Globus pallidus (tissue), 1 donor: Measurements from ENCODE around the gene LRCH1.
"Not testable (repeated sequence)": the region's sequence is repeated elsewhere in the genome, so short reads cannot be mapped to it uniquely, and the experiment has no call there.

ENCODE experiments used
- DNase-seq: peaks from one replicate; pipeline ENCODE4 v3.0.0-alpha.2; 2015; ENCODE audit warnings: low spot score

The LRCH1 gene

GRCh38 chr13:46552889-46553520, at the start of gene LRCH1:
LRCH1 (plus strand) TSS chr13:46553170; CDS start chr13:46553397, 227 bp downstream.
- DNase-seq = peak; percentile 67

DNA sequence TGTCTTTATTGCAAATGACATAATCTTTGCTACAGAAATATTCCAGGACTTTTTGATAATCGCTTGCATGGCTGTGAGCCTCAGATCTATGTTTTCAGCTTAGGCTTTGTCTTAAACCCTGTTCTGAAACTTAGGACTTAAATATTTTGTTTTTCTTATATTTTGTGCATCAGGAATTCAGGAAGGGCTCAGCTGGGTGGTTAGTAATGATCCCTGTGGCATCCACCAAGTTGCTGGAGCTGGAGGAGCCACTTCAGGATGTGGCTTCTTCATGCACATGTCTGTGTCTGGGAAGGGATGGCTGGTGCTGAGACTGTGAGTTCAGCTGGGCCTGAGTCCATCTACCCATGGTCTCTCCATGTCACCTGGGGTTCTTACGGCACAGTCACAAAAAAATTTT, 48.9 kb upstream of the LRCH1 start:
- no peak for DNase-seq

- no peak for DNase-seq
Measured at GRCh38 chr13:46507981-46508380, 45.0 kb upstream of the LRCH1 start.

- no peak for DNase-seq
Measured at GRCh38 chr13:46509981-46510380, 43.0 kb upstream of the LRCH1 start.

DNA sequence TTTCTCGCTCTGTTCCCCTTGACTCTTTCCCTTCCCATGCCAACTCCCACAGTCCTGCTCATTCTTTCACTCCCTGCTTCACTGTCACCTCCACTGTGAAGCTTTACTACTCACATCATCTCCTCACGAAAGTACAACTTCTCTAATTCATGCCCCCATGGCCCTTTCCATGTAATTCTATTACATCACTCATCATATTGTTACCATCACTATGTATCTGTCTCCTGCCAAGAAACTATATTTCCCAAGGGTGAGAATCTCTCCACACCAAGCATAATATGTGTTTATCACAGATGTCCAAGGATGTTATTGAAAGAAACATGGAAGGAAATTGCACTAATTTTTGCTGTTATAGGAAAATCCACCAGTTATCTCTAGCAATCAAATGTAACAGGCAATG, 37.2 kb upstream of the LRCH1 start:
- no peak for DNase-seq

- no peak for DNase-seq
Measured at GRCh38 chr13:46516599-46517338, 36.2 kb upstream of the LRCH1 start.

DNA sequence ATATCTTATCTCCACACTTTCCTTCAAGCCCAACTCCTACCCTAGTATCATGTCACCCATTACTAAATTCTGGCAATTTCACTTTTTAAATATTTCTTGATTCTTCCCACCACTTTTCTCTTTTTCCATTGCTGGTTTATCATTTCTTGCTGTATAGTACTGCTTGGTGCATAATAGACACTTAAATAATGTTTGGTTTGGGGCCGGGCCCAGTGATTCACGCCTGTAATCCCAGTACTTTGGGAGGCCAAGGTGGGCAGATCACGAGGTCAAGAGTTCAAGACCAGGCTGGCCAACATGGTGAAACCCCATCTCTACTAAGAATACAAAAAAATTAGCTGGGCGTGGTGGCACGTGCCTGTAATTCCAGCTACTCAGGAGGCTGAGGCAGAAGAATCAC, 35.2 kb upstream of the LRCH1 start:
- DNase-seq = not testable (repeated sequence)

- DNase-seq = no peak
Measured at GRCh38 chr13:46519182-46519581, 33.8 kb upstream of the LRCH1 start.

DNA sequence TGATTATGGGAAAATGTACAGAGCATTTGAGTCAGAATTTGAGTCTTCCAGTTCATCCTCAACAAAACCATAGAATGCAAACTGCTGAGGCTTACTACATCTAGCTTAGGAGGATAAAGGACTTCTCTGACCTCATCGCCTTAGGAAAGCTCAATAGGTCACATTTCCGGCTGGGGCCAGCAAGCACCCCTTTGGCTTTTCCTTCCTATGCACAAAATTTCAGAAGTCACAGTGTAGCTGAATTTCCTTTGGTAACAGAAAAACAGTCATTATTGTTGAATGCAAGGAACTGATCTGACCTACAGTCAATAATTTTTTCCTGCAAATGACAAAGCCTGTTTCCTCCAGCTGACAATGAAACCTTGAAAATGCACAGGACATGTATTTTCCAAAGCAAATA, 32.8 kb upstream of the LRCH1 start:
- DNase-seq = no peak

GRCh38 chr13:46521486-46521885, 31.5 kb upstream of the LRCH1 start:
- no peak for DNase-seq

DNA sequence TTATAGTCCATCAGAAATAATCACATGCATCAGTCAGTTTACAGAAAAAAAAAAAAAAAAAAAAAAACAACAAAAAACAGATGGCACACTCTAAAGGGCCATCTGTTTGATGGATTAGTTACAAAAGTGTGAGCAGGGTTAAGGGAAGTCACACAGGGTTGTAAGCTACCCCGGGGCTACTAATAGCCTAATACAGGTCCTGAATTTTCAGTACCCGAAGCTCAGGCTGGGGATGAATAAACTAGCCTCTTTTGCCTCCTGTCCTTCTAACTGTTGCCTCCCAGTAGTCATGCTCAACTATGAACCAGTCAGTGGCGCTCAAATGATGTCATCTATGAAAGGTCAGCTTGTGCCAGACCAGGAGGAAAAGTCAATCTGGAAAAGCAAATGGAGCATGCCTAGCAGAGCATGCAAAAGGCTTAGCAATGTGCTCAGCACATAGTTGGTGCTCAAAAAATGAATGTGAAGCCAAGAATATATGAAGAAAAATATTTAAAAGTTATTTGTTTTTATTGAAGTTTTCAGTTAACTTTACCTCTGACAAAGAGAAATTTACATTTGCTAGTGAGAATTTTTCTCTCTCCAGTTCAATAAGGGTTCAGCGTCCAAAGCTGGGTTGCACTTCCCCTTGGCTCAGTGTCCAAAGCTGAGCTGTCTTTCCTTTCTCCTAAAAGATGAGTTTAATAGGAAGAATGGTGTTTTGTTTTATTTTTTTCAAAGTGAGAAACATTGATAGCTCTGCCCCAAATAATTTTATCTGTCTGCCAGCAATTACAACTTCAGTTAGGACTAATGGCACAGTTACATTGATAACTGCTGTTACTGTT, 30.8 kb upstream of the LRCH1 start:
- DNase-seq = no peak

GRCh38 chr13:46522748-46523030, 30.3 kb upstream of the LRCH1 start:
- no peak for DNase-seq

- DNase-seq = peak; percentile 65
Measured at GRCh38 chr13:46523972-46524752, 28.8 kb upstream of the LRCH1 start.

GRCh38 chr13:46526100-46526735, 26.8 kb upstream of the LRCH1 start:
- no peak for DNase-seq

GRCh38 chr13:46526740-46527139, 26.2 kb upstream of the LRCH1 start:
- DNase-seq = no peak

- no peak for DNase-seq
Measured at GRCh38 chr13:46527237-46527636, 25.7 kb upstream of the LRCH1 start.

GRCh38 chr13:46529216-46529919, 23.6 kb upstream of the LRCH1 start:
- no peak for DNase-seq

DNA sequence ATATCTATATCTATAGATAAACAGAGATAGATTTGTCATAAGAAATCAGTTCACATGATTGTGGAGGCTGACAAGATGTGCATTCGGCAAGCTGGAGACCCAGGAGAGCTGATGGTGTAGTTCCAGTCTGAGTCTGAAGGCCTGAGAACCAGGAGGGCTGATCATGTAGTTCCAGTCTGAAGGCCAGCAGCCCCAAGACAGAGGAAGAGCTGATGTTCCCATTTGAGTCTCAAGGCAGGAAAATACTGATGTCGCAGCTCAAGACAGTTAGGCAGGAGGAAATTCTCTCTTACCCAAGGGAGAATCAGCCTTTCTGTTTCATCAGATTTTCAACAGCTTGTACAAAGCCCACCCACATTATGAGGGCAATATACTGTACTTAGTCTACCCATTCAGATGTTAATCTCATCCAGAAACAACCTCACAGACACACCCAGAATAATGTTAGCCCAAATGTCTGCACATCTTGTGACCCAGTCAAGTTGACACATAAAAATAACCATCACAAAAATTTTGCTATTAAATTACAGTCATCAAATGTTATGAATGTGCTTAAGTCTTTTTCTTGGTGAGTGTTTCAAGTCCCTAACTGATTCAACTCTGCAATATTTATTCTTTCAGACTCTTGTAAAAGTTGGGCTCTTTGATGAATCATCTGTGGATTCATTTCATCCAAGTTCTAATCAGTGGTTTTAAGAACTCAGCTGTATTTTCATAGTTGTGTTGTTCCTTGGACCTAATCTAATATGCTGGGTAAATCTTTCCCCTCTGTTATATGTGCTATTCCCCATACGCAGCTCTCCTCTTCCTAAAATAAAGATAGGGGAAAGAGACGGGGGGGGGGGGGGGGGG, 22.7 kb upstream of the LRCH1 start:
- DNase-seq = no peak

- DNase-seq = no peak
Measured at GRCh38 chr13:46531953-46532352, 21.0 kb upstream of the LRCH1 start.

GRCh38 chr13:46535002-46535401, 18.0 kb upstream of the LRCH1 start:
- DNase-seq = no peak
